Measurements from ENCODE around the gene IFT25. TPM values are rescaled to one million over a fixed set of nuclear protein-coding genes. Genes with fewer than 3 reads are reported as not detected.
A peak's percentile ranks its signal among the peaks of the same experiment; 100 is the strongest.

Gene IFT25
- total RNA-seq, 2 experiments from 2014 or later: 69.3 to 82.6 TPM

DNA sequence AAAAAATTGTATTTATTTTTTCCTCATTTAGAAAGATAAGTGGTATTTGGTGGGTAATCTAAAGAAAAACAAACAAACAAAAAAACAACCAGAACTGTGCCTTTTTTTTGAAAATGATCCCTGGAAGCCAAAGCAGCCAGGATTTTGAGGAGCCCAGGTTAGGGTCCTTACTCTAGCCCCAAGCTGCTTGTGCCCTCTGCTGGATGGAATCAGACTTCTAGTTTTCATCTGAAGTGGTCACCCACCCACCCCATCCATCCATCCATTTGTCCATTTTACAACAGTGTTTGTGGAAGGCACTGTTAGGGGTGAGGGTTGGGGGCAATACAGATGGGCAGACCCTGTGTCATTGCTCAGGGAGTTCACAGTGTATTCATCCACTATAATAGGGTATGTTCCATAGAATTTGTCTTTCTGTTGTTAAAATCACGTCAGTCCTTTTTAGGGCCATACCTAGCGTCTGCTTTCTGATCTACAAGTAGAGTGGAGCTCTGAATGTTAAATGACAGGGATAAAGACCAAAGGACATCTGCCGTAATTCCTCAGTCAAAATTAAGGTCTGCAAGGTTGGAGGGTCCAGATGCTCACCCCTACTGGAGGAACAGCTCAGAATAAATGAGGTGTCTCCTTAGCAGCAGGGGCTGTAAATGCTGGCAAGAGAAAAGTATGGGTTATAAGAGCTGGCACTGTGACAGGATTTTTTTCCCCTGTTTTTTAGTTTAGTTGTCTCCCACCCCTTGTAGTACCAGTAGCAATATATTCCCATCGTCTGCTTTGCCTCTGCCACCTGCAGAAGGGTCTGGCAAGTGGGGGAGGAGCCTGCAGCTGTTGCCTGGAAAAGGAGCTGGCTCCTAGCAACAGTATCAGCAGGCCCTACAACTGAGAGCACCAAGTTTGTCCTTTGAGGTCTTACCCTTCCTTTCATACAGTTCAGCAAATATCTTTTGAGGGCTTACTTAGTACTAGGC lies 3.8 kb upstream of the IFT25 start:
- Mint-ChIP-seq H3K27ac (no peak overlapping the region), H3K4me3 (no peak overlapping the region), H3K9me3 (ENCODE audit: low read depth) (no peaks in the 10 kb centered on the region), H3K36me3 (peaks cover 14% of the 10 kb centered on the region), H3K27me3 (no peaks in the 10 kb centered on the region), H3K4me1 (peaks cover 29% of the 10 kb centered on the region)
- DNase-seq: peak; percentile 49
- CTCF ChIA-PET: interaction anchor here (0.6 to 7.4 kb wide), 11 partner anchors 10 to 540 kb away, joined by 3 to 56 read pairs (median 3); partner anchors contain the start of genes NDC1 and YIPF1
- no peak for ATAC-seq

DNA sequence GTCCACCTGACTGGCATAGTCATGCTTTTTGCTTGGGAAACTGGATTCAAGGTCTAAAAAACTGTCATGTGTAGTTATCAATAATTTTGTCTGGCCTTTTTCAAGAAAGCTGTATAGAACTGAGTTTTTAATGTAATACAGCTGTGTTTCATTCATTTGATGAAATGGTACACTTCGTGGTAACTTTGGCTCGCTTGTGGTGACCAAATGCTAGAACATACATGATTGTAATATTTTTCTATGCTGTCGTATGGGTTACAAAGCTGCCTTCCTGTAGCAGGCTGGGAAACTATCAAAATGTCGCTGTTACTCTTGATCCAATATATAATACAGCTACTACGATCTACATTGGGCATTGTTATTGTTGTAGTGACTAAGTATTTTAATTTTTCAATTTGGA lies 2.8 kb upstream of the IFT25 start:
- no peak overlapping the region for H3K27ac Mint-ChIP-seq
- H3K36me3 Mint-ChIP-seq: peaks cover 20% of the 10 kb centered on the region
- DNase-seq: no peak
- no peaks in the 10 kb centered on the region for H3K9me3 Mint-ChIP-seq (ENCODE audit: low read depth)
- no peaks in the 10 kb centered on the region for H3K27me3 Mint-ChIP-seq
- no peak for ATAC-seq
- H3K4me1 Mint-ChIP-seq: peaks cover 39% of the 10 kb centered on the region
- peak overlapping the region; percentile 26 for H3K4me3 Mint-ChIP-seq
- CTCF ChIA-PET: interaction anchor here (0.6 to 7.4 kb wide), 12 partner anchors 8 to 461 kb away, joined by 3 to 56 read pairs (median 4); partner anchors contain the start of gene NDC1

DNA sequence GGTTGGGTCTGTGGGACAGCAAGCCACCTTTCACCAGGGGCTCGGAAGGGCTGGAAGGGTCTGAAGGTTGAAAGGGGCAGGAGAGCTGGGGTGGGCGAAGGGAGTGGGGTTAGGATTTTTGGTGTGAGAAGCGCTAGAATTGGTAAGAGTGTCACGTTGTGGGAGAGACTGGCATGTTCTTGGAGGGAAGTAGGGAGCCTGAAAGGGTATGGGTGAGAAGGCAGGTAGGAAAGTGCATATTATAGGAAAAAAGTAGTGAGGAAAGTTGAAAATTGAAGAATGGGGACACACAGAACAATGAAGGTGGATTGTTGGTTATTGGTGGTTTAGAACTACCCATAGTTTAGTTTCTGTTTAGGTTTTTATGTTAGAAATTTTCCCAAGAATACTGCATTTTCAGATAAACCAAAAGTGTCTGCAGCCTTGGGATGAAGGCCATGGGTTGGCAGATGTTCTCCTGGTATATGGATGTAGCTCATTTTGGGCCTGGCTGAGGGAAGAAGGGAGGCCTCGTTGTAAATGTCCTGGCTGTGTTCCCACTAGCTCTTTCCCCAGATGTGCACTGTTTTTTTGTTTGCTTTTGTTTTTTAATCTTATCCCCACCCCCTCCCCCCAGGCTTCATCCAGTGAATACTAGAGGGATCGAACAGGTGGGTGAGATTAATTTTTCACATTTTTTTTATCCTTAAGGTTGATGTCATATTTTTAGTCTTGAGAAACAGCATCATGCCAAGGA lies 1.8 kb upstream of the IFT25 start:
- H3K27ac Mint-ChIP-seq: peak overlapping the region; percentile 64
- peak overlapping the region; percentile 99 for H3K4me3 Mint-ChIP-seq
- no peaks in the 10 kb centered on the region for H3K27me3 Mint-ChIP-seq
- H3K9me3 Mint-ChIP-seq (ENCODE audit: low read depth): no peaks in the 10 kb centered on the region
- peaks cover 22% of the 10 kb centered on the region for H3K36me3 Mint-ChIP-seq
- CTCF ChIA-PET: interaction anchor here (1.0 to 7.4 kb wide), 10 partner anchors 9 to 87 kb away, joined by 3 to 56 read pairs (median 5); no protein-coding TSS in a partner anchor
- peaks cover 48% of the 10 kb centered on the region for H3K4me1 Mint-ChIP-seq
- no peak for DNase-seq
- ATAC-seq: no peak

DNA sequence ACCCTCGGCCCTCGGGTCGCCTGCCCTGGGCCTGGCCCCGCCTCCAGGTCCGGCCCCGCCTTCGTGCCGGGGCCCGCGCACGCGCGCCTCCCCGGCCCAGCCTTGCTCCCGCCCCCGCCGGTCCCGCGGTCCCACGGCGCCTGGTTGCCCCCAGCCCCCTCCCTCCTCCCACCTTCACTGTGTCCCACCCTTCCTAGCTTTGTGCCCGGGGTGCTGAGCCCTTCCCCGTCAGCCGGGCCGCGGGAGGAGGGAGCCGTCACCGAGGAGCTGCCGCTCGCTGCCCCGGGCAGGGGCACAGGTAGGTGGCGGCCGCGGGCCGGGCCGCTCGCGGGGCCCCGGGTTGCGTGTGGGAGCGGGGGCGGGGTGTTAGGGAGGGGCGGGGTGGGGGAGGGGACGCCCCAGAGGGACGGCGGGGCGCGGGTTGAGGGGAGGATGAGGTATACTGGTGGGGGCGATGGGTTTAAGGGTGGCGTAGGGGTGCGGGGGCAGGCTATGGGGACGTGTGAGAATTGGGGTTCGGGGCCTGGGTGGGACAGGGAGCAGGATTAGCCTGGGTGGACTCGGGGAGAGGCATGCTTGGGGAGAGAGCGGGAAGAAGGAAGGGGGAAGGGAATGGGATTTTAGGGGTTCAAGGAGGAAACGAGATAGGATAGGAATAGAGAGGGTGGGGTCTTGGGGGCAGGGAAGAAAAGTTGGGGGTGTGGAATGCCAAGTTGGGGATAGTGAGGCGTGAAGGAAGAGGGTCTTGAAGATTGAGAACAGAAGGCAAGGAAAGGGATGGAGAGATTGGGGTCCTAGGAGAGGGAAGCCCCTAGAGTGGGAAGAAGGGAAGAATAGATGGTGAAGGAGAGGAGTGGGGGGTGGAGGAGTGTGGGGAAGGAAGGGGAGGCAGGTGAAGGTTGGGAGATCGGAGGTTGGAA lies 1.0 kb upstream of the IFT25 start, which contains the start of gene LRRC42:
LRRC42 (plus strand) TSS at position 99 of the 920 bp plus-strand sequence. CDS start 5,650 bp downstream, outside the sequence.
- H3K27ac Mint-ChIP-seq: peak within 1 kb of the TSS; percentile 96
- peaks cover 21% of the 10 kb centered on the region for H3K36me3 Mint-ChIP-seq
- ATAC-seq (peak; percentile 79), DNase-seq (no peak)
- CTCF ChIA-PET: interaction anchor here (1.3 to 7.4 kb wide), 12 partner anchors 12 to 107 kb away, joined by 3 to 56 read pairs (median 9); partner anchors contain the start of genes TCEANC2, TMEM59 and YIPF1
- H3K27me3 Mint-ChIP-seq: no peaks in the 10 kb centered on the region
- no peaks in the 10 kb centered on the region for H3K9me3 Mint-ChIP-seq (ENCODE audit: low read depth)
- H3K4me1 Mint-ChIP-seq: peaks cover 53% of the 10 kb centered on the region
- H3K4me3 Mint-ChIP-seq: peak within 1 kb of the TSS; percentile 99

DNA sequence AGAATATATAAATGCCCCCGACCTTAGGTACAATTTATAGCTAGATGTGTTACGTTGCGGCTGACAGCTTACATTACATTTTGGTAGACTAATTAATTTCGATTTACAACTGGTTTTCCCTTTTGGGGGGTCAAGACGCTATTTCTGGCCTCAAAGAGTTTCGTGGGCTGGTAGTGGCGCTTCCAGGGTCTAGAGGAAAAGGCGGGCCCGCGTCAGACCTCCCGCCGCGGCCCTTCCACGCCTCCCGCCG lies 391 bp downstream of the IFT25 start:
- H3K4me1 Mint-ChIP-seq: peaks cover 54% of the 10 kb centered on the region
- ATAC-seq (no peak), DNase-seq (no peak)
- CTCF ChIA-PET: interaction anchor here (0.9 to 7.4 kb wide), 12 partner anchors 11 to 108 kb away, joined by 3 to 49 read pairs (median 8); partner anchors contain the start of genes TCEANC2, TMEM59 and YIPF1
- H3K27ac Mint-ChIP-seq: peak overlapping the region; percentile 96
- no peaks in the 10 kb centered on the region for H3K27me3 Mint-ChIP-seq
- no peaks in the 10 kb centered on the region for H3K9me3 Mint-ChIP-seq (ENCODE audit: low read depth)
- H3K36me3 Mint-ChIP-seq: peaks cover 22% of the 10 kb centered on the region
- H3K4me3 Mint-ChIP-seq: peak overlapping the region; percentile 99

DNA sequence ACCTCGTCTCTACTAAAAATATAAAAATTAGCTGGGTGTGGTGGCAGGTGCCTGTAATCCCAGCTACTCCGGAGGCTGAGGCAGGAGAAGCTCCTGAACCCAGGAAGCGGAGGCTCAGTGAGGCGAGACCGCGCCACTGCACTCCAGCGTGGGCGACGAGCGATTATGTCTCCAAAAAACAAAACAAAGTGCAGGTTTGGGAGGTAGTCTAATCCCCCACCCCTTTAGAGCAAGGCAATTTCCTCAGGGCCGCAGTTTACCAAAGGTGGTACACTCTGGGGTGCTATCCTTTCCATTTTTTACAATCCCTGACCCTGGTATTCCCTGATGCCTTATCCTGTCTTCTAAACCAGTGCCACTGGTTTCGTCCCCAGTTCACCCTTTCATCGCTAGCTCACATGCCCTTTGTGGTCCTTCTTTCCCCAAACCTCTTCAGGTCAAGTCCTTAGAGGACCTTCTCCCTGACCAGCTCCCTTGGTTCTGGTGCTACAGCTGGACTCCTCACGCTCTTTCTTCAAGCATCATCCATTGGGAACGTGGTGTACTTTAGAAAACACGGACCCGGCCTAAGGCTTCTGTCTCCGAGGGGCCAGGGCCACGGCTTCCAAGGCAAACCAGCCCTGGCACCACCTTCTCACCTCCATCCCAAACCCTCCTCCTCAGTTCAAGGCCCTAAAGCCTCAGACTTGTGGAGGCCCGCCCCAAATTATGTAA lies 873 bp downstream of the IFT25 start:
- no peaks in the 10 kb centered on the region for H3K9me3 Mint-ChIP-seq (ENCODE audit: low read depth)
- peaks cover 54% of the 10 kb centered on the region for H3K4me1 Mint-ChIP-seq

DNA sequence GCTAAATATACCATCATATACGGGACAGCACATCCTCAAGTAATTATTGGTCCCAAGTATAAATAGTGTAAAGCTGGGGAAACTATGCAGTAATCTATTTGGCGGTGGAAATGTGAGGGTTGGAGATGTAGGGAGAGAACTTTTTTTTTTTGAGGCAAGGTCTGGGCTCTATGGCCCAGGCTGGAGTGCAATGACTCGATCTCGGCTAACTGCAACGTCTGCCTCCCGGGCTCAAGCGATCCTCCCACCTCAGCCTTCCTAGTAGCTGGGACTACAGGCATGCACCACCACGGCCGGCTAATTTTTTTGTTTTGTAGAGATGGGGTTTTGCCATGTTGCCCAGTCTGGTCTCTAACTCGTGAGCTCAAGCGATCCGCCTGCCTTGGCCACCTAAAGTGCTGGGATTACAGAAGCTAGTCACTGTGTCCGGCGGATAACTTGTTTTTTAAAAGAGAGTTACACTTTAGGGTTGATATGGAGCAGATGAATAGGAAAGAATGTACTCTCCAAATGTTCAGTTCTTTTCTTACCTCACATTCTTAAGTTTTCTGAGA lies 1.9 kb downstream of the IFT25 start:
- ATAC-seq (no peak), DNase-seq (no peak)
- H3K36me3 Mint-ChIP-seq: peaks cover 33% of the 10 kb centered on the region
- H3K27me3 Mint-ChIP-seq: no peaks in the 10 kb centered on the region
- peak overlapping the region; percentile 96 for H3K27ac Mint-ChIP-seq
- H3K4me3 Mint-ChIP-seq: peak overlapping the region; percentile 99
- no peaks in the 10 kb centered on the region for H3K9me3 Mint-ChIP-seq (ENCODE audit: low read depth)
- CTCF ChIA-PET: interaction anchor here (1.4 to 5.4 kb wide), 3 partner anchors 23 to 83 kb away, joined by 3 to 29 read pairs (median 19); no protein-coding TSS in a partner anchor
- H3K4me1 Mint-ChIP-seq: peaks cover 55% of the 10 kb centered on the region

More for the DNA sequence above, 873 bp downstream of the IFT25 start:
- no peak for DNase-seq
- peak overlapping the region; percentile 96 for H3K27ac Mint-ChIP-seq
- ATAC-seq: no peak
- H3K27me3 Mint-ChIP-seq: no peaks in the 10 kb centered on the region
- CTCF ChIA-PET: interaction anchor here (0.9 to 7.4 kb wide), 11 partner anchors 10 to 109 kb away, joined by 3 to 49 read pairs (median 8); partner anchors contain the start of genes TCEANC2, TMEM59 and YIPF1
- H3K4me3 Mint-ChIP-seq: peak overlapping the region; percentile 99
- peaks cover 27% of the 10 kb centered on the region for H3K36me3 Mint-ChIP-seq

DNA sequence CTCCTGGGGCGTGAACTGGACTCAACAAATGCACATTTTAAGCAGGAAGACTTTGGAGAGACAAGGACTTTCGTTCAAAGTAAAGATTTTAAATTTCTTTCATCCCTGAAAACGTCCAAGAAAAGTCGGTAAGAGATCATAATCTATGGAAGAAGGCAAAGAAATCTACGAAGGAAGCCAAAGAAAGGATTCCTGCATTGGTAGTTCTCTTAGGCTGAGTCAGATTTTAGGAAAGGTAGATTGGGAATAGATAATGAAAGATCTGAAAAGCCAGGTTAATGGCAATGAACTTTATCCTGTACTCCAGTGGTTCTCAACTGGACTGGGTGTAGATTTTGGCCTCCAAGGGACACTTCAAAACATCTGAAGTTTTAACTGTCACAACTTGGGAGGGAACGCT lies 2.4 kb downstream of the IFT25 start:
- H3K4me1 Mint-ChIP-seq: peaks cover 55% of the 10 kb centered on the region
- ATAC-seq (no peak), DNase-seq (no peak)
- no peaks in the 10 kb centered on the region for H3K27me3 Mint-ChIP-seq
- H3K36me3 Mint-ChIP-seq: peaks cover 38% of the 10 kb centered on the region
- CTCF ChIA-PET: interaction anchor here (1.4 to 5.4 kb wide), 4 partner anchors 13 to 83 kb away, joined by 4 to 29 read pairs (median 13); no protein-coding TSS in a partner anchor
- H3K4me3 Mint-ChIP-seq: peak overlapping the region; percentile 99
- peak overlapping the region; percentile 96 for H3K27ac Mint-ChIP-seq
- no peaks in the 10 kb centered on the region for H3K9me3 Mint-ChIP-seq (ENCODE audit: low read depth)

DNA sequence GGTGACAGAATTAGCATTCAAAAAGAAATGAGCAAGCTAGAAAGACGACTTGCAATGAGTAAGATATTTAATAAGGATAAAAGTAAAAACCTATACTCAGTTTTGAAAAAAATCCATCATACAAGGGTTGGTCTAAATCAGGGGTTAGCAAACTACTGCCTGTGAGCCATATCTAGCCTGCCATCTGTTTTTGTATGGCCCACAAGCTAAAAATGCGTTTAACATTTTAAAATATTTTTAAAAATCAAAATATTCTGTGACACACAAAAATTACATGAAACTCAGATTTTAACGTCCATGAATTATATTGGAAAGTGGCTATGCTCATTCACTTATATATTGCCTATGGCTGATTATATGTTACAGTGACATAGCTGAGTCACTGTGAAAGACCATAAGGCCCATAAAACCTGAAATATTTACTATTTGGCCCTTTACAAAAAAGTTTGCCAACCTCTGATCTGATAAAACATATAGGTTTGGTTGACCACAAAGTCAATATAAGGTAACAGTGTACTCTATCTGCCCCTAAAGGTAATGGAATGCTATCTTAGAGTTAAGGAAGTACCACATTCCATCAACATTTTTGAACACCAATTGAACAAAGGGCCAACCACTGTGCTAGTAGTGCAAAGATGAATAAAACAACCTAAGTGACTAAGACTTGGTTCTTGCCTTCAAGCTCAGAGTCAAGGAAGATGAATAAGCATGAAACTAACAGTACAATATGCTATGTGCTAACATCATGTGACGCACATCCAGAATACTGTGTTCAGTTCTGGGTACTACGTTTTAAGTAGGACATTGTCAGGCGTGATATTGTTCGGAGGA lies 3.2 kb downstream of the IFT25 start:
- Mint-ChIP-seq H3K9me3 (ENCODE audit: low read depth) (no peaks in the 10 kb centered on the region), H3K36me3 (peaks cover 45% of the 10 kb centered on the region), H3K27me3 (no peaks in the 10 kb centered on the region), H3K4me3 (peak overlapping the region; percentile 99), H3K27ac (peak overlapping the region; percentile 96), H3K4me1 (peaks cover 48% of the 10 kb centered on the region)
- CTCF ChIA-PET: interaction anchor here (1.0 to 5.4 kb wide), 5 partner anchors 11 to 82 kb away, joined by 3 to 29 read pairs (median 4); no protein-coding TSS in a partner anchor
- no peak for ATAC-seq
- DNase-seq: no peak

DNA sequence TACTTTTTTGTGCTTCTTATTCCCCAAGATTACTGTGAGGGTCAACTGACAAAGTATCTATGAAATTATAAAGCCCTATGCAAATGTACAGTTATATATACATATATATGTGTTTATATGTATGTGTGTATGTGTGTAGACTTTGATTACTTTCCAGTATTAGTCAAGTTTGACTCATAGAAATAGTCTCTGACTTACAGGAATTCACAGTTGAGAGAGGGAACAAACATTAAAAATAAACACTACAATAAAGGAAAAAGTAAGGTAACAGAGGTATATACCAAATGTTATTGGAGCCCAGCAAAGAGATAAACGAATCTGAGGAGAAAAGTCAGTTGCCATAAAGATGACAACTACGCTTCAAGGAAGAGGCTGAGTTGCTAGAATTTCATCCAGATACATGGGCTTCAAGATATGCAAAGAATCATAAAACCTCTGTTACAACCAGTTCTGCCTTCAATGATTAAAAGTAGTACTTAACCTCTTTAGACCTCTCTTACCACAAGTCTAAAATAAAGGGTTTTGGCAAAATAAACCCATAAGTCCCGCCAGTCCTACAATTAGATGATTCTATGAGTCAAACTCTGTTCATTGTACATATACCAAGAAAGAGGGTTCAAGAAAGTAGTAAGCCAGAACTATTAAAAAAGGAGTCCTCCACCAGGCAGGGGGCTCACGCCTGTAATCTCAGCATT lies 7.2 kb downstream of the IFT25 start:
- no peak for ATAC-seq
- Mint-ChIP-seq H3K27me3 (no peaks in the 10 kb centered on the region), H3K27ac (no peak overlapping the region), H3K9me3 (ENCODE audit: low read depth) (peaks cover 9% of the 10 kb centered on the region), H3K36me3 (peaks cover 70% of the 10 kb centered on the region), H3K4me3 (no peak overlapping the region), H3K4me1 (peaks cover 25% of the 10 kb centered on the region)
- CTCF ChIA-PET: no interaction called here
- DNase-seq: no peak
